GM20000 (cell line): ENCODE data around the gene AKAP6.
"Not testable (repeated sequence)": the region's sequence is repeated elsewhere in the genome, so short reads cannot be mapped to it uniquely, and the experiment has no call there.

Experiments
- DNase-seq: peaks from one replicate; pipeline ENCODE4 v3.0.0; 2012; ENCODE audit warnings: low spot score
- TF ChIP-seq, protein P1 (sequence below): IDR thresholded peaks from 2 replicates; pipeline ENCODE4 v1.5.1; 2012; ENCODE audit warnings: mild to moderate bottlenecking, control low read depth; ENCODE audit errors: extremely low read depth, missing control alignments

The AKAP6 gene

DNA sequence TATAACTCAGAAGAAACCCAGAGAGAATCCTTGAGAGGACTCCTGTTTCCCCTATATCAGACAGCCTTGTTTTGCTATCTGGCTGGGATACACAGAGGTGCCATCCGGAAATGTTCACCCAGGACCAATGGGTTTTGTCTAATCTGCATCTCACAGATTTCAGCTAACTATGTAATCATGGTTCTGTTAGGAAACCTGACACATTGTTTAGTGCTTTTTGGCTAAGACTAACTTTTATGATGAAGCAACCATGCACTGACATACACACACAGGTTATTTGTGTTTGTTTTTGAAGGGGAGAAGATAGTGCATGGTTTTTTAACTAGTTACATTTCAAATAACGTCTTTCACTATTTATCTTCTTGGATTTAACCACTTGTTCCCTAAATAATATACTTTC lies 245.2 kb downstream of the AKAP6 start:
- no peak for DNase-seq
- TF ChIP-seq, protein P1, sequence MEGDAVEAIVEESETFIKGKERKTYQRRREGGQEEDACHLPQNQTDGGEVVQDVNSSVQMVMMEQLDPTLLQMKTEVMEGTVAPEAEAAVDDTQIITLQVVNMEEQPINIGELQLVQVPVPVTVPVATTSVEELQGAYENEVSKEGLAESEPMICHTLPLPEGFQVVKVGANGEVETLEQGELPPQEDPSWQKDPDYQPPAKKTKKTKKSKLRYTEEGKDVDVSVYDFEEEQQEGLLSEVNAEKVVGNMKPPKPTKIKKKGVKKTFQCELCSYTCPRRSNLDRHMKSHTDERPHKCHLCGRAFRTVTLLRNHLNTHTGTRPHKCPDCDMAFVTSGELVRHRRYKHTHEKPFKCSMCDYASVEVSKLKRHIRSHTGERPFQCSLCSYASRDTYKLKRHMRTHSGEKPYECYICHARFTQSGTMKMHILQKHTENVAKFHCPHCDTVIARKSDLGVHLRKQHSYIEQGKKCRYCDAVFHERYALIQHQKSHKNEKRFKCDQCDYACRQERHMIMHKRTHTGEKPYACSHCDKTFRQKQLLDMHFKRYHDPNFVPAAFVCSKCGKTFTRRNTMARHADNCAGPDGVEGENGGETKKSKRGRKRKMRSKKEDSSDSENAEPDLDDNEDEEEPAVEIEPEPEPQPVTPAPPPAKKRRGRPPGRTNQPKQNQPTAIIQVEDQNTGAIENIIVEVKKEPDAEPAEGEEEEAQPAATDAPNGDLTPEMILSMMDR = no peak

- TF ChIP-seq, protein P1 = peak; percentile 79
- peak; percentile 35 for DNase-seq
These were observed 247.1 kb downstream of the AKAP6 start for GRCh38 chr14:32576088-32576795.

- TF ChIP-seq, protein P1 = no peak
- DNase-seq = no peak
These were observed 247.9 kb downstream of the AKAP6 start for GRCh38 chr14:32576977-32577376.

GRCh38 chr14:32578181-32578580 lies 249.1 kb downstream of the AKAP6 start:
- DNase-seq = no peak
- TF ChIP-seq, protein P1 = no peak

GRCh38 chr14:32583427-32583826 lies 254.3 kb downstream of the AKAP6 start:
- DNase-seq = not testable (repeated sequence)

GRCh38 chr14:32584079-32584478 lies 255.0 kb downstream of the AKAP6 start:
- DNase-seq = no peak
- TF ChIP-seq, protein P1 = no peak

GRCh38 chr14:32587461-32587860 lies 258.4 kb downstream of the AKAP6 start:
- no peak for DNase-seq
- TF ChIP-seq, protein P1 = no peak
